Endometrial microvascular endothelial cells (primary cell): ENCODE data around the gene IL1RL2. TPM values are rescaled to one million over a fixed set of nuclear protein-coding genes. Genes with fewer than 3 reads are reported as not detected.

Source experiments
- in situ Hi-C: cut with HindIII; loops from 2 replicates; pipeline ENCODE4 v1.10.0; 2017; ENCODE audit warnings: low sequenced_read_pairs, low pct_unique_long_range_greater_than_20kb; ENCODE audit errors: inconsistent ontology term
- total RNA-seq: library from RNA; depleted of rRNA; stranded (reverse); fragments of >200 nt; gene quantifications from one replicate; pipeline ENCODE4 v1.2.3, GENCODE V29; 2015; ENCODE audit errors: inconsistent ontology term

IL1RL2 gene
- total RNA-seq, 1 donor from 2014 or later: not detected

DNA sequence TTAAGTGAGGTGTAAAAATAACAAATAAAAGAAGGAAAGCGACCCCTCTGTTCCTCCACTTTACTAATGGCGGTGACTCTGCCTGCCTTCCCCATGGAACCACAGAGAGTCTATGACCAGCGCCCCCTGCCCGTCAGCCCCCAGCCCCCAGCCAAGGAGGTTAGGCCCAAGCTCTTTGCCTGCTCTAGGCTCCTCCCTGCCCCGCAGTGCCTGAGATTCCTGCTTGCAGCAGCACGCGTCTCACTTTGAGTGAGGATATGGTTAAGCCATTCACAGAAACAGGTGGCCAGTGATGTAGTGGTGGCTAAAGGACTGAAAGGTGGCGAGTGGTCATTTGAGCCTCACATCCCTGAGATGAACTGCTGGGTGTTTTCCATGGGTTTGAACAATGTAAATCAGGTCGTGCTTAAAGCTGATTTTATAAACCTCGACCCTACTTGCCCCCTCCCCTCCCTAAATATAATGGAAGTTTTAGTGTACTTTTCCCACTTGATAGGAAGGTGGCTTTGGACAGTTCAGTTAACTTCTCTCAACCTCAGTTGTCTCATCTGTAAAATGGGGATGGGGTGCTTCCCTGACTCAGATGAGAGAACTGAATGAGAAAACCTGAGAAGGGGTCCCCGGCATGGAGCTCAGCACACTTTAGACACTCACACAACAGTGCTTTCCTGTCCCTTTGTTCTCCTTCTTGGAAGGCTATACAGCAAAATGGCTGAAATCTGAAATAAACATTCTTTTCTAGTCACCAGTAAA lies 46.5 kb downstream of the IL1RL2 start:
- in situ Hi-C loops: no loop called here

GRCh38 chr2:102235042-102235473 lies 48.2 kb downstream of the IL1RL2 start:
- in situ Hi-C loops: no loop called here

DNA sequence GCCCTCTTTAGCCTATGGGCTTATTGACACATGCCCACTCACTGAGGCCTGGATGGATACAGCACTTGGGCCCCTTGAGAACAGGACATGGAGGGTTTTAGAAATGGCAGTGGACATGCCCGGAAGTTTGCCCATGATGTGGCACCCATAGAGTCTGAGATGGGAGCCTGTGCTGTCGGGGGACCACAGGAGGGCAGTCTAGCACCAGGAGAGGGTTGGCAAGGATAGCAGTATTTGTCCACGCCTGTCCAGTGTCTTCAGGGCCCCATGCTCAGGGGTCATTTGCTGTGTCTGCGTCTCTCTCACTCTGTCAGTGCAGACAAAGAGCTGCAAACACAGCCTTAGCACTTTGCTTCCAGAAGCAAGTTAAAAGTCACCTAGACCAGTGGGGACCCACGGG lies 48.7 kb downstream of the IL1RL2 start:
- in situ Hi-C loops: no loop called here

GRCh38 chr2:102236132-102236531 lies 49.3 kb downstream of the IL1RL2 start:
- in situ Hi-C loops: no loop called here

DNA sequence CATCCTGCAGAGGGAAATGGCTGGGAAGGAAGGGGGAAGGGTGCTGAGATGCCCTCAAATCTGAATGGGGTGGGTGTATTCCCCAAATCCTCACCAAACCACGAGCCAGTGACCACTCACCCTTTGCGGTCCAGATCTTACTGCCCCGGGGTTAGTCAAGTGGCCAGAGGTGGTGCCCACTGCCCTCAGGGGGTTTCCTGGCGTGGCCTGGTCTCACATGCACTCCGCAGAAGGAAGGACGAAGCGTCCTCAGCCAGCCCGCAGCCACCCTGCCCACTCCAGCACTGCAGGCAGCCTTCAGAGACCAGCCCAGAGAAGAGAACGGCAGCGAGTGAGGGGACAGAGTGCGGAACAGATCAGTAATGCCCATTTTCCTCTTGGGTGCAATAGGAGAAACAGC lies 50.4 kb downstream of the IL1RL2 start:
- in situ Hi-C loops: no loop called here

DNA sequence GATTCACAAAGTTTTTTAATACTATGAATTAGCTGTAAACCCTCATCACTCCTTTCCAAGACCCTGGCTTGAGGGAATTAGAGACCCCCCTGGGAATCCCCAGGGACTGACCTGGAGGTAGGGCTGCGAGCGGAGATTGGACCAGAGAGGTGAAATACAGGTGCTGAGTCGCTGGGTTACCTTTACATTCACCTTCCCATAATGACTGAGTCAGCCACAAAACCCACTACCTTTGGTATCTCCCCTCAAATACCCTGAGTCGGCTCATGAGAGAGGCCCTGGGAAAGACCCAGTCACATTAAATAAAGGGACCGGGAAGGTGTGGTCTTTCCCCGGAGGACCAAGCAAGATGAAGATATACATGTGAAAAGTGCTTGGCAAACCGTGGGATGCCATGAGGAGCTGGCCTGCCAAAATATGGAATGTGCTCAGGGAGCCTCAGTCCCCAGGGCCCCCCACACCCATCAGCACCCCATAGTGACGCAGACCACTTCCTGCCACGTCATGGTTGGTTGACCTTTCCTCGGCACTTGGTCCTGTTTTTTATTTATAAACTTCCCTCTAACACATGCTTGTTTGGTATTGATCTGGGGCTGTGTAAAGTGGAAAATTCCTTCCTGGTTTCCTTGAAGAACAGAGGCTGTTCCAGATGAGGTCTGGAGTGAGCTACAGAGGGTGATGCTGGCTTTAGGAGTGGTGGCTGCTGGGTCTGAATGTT lies 51.4 kb downstream of the IL1RL2 start:
- in situ Hi-C loops: no loop called here

- in situ Hi-C loops: no loop called here
These were observed 52.0 kb downstream of the IL1RL2 start for GRCh38 chr2:102238778-102239177.

DNA sequence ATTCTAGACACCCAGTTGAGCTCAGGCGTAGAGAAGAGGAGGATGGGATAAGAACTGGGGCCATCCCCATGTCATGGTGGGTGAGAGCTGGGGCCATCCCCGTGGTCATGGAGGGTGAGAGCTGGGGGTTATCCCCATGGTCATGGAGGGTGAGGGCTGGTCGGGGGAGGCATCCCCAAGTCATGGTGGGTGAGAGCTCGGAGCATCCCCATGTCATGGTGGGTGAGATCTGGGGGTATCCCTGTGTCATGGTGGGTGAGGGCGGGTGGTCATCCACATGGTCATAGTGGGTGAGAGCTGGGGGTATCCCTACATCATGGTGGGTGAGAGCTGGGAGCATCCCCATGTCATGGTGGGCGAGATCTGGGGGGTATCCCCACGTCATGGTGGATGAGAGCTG lies 52.5 kb downstream of the IL1RL2 start:
- in situ Hi-C loops: no loop called here

DNA sequence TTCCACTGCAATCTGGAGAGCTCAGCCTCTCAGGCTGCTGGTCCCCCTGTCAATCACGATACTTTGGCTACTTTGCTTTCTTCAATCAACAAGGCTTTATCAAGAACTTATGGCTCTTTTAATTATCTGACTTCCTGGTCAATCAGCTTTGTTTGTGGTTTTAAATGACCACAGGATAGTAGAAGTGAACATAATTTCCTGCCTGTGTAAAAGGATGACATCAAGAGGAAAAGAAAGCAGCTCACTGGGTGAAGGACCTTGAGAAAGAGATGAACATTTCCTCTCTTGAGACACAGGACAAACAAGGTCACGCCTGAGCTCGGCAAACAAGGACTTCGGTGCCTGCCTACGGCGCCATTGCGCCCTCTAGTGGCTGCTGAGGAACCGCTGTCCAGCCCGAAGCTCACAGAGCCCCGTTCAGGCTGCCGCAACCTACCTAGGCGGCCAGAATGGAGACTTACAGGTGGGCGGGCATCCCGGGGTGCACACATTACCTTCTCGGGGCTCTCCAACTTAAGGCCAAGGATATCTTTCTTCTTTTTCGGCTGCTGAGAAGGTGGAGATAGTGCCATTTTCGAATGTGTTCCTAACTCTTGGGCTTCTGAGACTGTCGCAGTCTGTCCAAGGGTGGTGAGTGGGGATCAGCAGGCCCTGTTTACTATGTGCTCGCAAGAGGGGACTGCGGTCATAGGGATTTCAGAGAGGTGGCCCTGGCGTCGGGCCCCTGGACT lies 54.0 kb downstream of the IL1RL2 start:
- in situ Hi-C loops: no loop called here

GRCh38 chr2:102241616-102242305 lies 54.9 kb downstream of the IL1RL2 start:
- in situ Hi-C loops: no loop called here

- in situ Hi-C loops: no loop called here
These were observed 58.7 kb downstream of the IL1RL2 start for GRCh38 chr2:102245266-102246151.

DNA sequence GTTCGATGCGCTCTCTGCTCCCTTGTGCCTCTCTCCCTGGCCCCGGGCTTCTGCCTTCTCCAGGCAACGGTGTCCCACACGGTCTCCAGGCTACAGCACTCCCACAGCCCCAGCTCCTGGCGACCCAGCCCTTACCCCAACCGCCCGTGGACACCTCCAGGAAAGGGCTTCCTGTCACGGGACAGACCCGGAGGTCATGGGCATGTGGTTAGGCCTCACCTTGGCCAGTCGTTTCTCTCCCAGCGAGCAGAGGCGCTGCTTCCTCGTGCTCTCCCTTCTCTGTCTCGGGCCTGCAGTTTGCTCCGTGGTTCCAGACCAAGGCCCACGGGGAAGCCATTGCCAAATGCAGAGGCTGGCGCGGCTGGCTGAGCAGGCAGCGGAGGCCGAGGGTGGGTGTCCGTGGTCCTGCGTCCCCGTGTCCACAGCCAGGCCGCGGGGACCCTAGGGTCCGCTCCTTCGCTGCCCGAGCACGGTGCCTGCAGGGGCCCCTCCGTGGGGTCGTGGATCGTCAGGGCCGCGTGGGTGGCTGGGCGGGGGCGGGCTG lies 63.5 kb downstream of the IL1RL2 start:
- in situ Hi-C loops: no loop called here

DNA sequence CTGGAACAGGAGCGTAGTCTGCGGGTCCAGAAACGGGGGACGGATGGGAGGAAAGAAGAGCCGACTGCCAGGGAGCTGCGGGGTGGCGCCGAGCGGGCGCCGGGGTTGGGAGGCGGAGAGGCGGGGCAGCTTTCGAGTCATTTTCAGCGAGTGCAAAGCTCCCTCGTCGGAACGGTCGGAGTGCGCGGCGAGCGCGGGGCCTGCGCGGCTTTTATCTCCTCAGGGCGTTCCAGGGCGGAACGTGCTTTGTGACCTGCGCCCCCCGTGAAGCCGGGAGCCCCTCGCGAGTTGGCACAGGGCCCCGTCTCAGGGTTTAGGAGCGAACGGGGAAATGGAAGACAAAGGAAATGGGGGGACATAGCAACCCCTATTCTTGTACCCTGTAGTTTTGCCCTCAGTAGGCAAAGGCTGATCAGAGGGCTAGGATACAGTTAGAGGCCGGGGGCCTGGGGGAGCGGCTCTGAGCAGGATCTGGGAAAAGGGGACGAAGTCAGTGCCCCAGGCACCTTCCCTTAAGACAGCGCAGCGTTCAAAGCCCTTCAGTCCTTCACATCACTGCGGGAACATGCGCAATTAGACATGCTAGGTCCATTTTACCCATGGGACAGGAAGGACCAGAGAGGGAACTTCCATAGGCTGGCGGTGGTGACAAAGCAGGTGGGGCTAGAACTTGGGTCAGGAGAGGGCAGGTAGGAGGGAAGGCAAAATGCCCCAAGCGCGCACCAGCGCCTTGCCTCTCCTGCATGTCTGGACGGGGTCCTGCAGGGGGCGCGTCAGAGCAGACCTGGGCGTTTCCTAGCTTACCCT lies 64.4 kb downstream of the IL1RL2 start:
- in situ Hi-C loops: no loop called here

DNA sequence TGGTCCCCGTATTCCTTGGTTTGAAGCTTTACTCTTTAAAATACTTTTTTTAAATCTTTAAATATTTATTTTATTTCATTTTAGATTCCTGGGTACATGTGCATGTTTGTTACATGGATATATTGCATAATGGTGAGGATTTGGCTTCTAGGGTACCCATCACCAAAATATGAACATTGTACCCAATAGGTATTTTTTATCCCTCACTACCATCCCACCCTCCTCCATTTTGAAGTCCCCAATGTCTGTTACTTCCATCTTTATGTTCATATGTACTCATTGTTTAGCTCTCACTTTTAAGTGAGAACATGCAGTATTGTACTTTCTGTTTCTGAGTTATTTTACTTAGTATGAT lies 65.0 kb downstream of the IL1RL2 start:
- in situ Hi-C loops: no loop called here

DNA sequence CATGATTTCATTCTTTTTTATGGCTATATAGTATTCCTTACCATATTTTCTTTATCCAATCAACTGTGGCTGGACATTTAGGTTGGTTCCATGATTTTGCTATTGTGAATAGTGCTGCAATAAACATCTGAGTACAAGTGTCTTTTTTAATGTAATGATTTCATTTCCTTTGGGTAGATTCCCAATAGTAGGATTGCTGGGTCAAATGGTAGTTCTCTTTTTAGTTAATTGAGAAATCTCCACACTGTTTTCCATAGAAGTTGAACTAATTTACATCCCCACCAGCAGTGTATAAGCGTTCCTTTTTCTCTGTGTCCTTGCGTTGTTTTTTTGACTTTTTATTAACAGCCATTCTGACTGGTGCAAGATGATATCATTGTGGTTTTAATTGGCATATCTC lies 65.4 kb downstream of the IL1RL2 start:
- in situ Hi-C loops: no loop called here

GRCh38 chr2:102253140-102253752 lies 66.4 kb downstream of the IL1RL2 start:
- in situ Hi-C loops: no loop called here

DNA sequence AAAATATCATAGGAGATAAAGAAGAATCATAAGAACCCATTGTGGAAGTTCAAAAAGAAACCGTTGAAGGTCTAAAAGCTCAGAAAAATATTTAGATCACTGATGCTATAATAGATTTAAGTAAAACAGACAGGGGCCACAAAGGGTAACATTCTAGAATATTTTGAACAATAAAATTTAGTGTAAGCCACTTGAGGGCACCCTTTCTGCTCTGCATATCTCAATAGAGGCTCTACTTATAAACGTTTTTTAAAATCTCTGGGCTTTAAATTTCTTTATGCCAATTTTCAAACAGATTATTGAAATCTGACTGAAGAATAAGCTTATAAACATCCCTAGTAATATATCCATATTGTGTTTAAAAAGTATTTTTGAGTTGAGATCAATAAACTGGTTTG lies 66.9 kb downstream of the IL1RL2 start:
- in situ Hi-C loops: no loop called here
